ENCODE measurements around the gene ACSL5.

The ACSL5 gene, protein sequence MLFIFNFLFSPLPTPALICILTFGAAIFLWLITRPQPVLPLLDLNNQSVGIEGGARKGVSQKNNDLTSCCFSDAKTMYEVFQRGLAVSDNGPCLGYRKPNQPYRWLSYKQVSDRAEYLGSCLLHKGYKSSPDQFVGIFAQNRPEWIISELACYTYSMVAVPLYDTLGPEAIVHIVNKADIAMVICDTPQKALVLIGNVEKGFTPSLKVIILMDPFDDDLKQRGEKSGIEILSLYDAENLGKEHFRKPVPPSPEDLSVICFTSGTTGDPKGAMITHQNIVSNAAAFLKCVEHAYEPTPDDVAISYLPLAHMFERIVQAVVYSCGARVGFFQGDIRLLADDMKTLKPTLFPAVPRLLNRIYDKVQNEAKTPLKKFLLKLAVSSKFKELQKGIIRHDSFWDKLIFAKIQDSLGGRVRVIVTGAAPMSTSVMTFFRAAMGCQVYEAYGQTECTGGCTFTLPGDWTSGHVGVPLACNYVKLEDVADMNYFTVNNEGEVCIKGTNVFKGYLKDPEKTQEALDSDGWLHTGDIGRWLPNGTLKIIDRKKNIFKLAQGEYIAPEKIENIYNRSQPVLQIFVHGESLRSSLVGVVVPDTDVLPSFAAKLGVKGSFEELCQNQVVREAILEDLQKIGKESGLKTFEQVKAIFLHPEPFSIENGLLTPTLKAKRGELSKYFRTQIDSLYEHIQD

DNA sequence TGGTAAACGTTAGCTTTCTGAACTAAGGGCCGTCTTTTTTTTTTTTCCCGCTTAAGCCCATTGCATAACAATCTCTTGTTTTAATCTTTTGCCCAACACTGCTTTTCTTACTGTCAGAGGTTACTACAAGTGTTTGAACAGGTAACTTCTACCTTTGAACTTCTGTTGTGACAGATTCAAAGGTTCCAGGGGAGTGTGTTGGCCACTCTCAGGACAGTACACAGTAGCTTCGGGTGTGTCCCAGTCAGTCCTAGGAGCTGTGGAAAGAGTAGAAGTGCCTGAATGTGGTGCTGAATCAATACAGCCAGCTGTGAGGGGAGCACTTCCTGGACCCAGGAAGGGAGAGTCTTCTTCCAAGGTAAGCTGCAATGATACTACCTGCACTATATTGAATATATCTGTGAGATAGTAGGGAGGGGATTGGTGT is at the start of gene ACSL5:
Gene ACSL5 (plus strand): TSS at position 205 of the 427 bp plus-strand sequence. CDS start 20,831 bp downstream, outside the sequence.
- no peak for DNase-seq

DNA sequence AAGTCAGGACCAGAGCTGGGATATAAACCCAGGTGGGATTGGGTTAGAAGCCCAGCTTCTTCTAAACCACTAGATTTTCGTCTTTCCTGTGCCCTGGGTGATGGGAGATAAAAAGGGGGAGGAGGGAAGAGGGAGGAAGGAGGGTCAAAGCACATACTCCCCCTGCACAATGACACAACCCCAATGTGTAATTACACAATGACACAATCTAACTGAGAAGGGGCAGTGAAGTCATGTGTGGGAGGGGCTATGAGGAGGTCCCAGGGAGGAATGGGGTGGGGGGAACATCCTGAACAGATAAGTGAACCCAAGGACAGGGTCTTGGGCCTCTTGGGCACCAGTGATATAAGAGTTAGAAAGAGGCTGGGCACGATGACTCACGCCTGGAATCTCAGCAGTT is 46.2 kb upstream of the ACSL5 start:
- DNase-seq = no peak

DNA sequence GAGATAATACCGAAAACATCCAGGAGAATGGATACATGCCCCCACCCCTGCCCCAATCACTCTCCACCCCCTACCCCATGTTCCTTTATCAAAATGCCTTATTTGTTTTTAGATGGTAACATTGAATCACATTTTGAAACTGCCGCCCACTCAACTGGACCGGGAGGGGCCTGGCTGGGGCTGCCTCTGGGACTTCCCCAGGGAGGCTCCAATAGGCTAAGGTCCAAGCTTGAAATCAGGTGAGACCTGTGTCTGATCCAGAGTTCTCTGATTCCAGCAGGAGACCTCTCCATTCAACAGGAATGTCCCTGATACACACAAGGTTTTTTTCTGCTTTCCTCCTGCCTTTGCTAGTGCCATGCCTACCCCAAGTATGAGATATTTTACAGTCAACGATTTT is 43.8 kb upstream of the ACSL5 start:
- DNase-seq = no peak

DNA sequence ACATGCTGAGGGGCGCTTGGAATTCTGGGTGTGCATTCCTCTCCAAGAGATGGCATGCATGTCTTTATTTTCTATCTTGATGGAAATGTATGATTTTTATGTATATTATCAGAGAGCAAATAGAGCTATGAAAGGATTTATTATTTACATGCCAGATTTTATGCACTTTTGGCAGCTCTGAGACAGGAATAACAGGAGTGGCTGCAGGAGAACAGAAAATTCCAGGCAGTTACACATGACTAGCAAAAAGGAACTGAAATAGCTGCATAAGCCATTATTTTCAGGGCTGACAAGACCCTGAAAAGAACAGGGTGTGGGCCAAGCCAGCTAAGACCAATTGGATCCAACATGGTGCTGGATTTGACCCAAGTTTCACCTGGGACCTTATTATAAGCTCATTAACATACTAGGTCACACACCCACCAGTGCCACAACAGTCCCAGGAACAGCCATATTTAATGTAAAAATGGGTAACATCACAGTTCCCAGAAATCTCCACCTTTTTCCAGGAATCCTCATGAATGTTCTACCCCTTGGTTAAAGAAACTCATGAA is 43.2 kb upstream of the ACSL5 start:
- DNase-seq = no peak

DNA sequence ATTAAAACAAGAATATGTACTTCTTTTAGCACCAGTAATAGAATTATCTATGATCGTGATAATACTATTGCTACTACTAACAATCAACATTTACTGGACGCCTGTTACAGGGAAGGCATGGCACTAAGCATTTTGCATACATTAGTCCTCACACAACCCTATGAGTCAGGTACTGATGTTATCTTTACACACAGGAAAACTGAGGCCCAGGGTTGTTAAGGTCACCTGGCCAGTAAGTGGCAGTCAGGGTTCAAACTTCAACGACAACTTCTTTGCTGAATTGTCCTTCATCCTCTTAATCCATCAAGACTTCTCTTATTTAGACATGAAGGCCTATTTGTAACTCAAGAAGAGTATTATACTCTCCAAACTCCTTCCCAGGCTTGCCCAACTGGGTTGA is 41.9 kb upstream of the ACSL5 start:
- no peak for DNase-seq

DNA sequence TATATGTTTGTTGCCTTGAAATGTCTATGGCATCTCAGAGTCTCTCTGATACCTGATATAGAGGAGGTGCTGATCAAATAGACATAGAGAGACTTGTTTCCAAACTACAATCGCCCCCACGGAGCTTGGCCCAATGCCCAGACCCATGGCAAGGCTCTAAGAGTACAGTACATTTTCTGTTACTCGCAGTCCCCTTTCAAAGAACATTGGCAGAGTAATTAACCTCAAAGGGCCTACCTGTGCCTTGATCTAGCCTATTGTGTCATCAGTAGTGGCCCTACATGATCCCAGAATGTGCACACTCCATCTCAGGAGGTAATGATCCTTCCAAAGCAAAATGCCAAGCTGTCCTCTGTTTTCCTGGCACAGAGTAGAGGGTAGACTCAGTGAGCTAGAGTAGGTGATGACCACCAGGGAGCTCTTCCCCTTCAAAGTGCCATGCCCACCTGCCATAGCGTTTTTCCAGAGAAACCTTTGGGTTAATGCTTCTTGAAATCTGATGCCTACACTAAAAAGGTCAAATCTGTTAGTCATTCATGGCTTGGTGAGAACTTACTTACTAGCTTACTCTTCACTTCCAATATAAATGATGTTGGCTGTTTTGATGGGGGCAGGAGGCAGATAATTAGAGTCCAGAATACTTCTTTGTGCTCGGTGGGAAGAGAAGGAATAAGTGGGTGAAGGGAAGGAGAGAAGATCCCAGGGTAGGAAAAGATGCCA is 41.2 kb upstream of the ACSL5 start:
- DNase-seq = no peak

DNA sequence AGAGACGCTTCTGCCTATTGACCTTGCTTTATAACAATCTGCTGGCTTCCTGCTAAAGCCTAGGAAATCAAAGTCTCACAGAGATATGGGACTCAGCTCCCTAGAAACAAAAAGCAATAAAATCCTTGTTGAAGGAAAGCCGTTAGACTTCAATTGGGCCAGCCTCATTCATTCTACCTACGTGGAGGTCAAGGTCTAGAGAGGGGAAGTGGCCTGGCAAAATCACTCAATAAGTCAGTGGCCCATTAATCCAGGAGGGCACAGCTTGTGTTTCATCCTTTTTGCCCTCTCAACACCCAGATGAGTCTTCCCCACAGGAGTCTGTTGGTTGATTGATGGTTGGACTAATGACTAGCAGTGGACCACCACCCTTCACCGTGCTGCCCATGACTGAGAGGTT is 40.5 kb upstream of the ACSL5 start:
- no peak for DNase-seq

DNA sequence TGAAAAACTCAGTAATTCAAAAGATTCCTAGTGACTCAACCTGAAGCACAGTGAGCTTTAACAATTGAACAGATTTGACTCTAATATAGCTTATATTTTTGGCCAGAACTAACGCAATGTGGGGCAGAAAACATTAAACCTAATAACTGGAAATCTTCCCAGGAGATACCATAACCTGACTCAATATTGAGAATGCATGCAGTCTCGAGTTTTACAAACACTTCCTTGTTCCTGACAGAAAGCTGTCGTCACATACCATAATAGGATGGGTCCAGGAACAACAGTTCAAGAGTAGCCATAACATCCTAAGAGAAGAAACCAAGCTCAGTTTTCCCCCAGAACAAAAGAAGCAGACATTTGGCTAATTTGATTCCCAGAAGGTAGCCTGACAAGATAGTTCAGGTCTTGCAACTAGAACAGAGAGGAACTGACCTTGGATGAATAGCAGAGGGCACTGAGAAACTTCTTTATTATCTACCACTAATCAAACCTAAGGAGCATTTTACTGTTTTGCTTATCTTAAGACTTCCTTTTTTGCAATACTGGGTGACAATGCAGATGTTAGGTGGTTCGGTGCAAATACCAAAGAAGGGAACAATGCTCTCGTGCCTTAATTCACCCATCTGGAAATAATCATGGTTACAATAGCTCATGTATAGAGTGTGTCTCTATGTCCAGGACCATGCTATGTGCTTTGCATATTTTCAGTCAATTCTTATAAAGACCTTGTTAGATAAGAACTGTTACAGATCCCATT is 38.6 kb upstream of the ACSL5 start:
- DNase-seq = no peak

DNA sequence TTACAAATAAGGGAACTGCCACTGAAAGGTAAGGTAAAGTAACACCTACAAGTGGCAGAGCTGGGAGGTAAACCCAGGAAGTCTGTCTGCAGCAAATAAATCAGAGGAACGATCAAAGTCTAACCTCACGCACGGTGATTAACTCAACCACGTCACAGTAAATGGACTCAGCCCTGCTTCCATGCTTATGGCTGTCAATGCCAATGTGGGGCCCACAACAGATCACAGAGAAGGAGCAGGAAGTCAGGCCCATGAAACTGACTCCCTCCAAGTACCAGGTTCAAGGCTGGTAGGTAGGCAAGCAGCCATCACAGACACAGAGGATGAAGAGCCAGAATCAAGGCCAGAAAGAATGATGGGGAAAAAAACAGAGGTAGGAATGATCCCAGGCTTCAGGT is 38.0 kb upstream of the ACSL5 start:
- no peak for DNase-seq

DNA sequence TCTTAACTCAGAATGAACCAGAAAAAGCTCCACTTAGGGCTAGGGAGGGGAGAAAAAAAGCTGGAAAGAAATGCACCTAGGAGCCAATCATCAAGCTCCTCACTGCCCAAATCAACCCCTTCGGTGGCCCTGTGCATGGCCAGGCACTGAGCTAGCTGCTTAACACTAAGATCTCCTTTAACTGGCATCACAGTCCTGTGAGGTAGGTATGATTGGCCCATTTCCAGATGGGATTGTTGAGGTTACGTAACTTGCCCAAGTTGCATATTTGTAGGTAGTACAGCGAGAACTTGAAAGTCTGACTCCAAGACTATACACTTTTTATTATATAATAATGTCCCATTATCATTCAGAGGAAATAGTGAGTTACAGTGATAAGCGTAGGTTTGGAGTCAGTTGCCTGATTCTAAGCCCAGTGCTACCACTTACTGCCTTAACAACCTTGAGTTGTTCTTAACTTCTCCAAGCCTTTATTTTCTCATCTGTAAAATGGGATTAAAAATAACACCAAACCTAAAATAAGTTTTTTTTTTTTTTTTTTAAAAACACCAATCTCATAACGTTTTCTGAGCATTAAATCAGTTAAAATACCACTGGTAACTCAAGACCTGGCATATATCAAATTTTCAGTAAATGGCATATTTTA is 37.2 kb upstream of the ACSL5 start:
- no peak for DNase-seq

DNA sequence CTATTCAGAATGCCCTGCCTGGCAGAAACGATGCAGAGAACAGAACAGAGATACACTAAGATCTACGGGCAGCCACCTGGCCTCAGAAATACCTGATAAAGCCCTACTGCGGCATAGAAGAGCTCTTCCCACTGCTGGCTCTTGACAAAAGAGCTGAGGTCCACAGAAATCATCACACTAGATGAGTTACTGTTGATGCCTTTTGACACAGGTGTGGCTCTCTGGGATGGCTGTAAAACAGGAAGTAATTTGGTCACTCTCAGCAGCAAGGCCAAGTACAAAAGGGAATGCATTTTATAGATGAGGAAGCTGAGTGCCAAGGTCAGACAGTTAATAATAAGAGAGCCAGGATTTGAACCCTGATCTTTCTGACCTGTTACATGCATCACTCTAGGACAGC is 35.0 kb upstream of the ACSL5 start:
- DNase-seq = no peak

DNA sequence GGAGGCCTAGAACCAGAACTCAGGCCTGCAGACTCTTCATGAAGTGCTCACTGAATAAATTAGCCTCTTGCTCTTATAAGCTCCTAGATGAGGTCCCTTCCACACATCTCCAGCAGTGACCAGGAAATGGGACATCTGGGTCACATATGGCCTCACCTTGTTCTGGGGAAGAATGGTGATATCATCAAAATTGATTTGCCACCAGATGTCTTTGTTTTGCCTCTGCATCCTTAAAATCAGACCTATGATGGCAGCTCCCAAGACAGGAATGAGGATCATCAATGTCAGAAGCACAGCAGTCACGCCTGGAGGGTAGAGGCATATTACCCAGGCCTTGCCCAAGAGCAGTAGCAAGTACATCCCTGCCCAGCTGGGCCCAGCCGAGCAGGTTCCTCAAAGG is 33.3 kb upstream of the ACSL5 start:
- DNase-seq = no peak

DNA sequence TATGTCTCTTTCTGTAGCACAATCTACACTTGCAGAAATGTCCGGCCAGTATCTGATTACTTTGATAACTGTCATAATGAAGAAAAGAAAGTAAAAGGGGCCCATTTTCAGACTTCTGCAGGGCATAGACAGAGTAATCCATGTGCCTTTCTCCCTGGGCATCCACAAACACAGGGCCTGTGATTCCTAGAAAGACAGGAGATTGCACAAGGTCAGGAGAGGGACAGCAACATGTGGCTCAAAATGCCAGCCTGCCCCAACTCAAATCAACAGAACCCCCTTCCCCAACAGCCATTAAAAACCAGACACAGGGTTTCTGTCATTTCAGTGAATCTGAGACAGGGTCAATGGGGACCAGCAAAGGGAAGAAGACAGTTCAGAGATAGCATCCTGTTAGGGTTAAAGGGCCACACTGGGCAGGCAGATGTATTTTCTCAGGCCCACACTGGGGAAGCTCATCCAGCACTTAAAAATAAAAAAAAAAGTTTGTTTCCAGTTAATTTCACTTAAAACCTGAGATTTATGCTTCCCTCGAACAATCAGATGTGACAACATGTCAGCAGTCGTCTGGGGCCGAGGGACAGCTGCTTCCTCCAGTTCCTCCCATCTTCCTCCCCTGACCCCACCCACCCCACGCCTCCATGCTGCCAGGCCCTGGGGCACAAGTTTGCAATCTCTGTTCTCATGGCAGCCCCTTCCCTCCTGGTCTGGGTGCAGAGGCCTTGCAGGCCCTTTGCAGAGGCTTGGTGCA is 30.7 kb upstream of the ACSL5 start:
- DNase-seq = no peak

DNA sequence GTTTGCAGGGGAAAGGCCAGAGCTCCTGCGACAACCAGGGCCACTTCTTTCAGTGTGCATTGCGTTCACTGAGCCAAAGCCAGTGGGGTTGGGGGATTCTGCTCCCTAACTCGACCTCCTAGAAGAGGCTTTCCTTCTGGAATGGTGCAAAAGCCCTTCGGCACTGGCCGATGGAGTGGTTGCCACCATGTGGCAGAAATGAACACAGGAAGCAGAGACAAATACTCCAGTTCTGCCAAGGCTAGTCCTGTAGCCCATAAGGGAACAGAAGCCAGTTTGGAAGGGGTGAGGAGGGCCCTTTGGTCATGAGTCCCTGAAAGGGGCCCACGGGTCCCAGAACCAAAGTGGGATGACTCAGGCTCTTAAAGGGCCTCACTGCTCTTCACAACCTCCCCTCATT is 29.7 kb upstream of the ACSL5 start:
- DNase-seq = no peak

DNA sequence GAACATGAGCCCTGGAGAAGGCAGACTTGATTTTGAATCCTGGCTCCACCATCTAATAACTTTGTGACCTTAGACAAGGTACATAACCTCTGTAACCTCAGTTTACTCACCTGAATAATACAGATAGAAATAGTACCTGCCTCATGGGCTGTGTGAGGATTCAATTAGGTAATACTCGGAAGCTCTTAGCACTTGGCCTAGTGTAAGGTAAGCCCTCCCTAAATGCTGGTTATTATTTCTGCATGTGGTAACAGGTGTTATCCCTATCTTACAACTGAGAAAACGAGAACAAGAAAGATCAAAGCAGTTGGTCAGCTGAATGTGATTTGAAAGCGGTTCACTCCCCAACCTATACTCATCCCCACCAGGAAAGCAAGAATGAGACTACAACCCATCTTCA is 28.7 kb upstream of the ACSL5 start:
- no peak for DNase-seq

DNA sequence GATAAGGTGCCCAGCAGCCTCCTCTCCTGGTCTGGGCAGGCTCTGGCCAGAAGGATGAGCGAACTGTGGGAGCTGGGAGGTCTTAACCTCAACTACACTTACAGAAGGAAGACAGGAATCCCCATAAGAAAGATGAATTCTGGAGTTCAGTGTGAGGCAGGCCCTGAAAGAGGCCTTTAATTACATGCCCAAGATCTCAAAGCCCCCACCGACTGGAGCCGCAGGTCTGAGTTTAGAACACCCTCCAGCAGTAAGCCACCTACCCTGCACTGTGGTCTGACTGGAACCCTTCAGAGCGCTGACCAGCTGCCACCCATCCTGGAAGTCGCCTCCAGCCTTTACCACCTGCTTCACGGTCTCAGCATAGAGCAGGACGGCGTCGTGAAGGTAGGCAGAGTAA is 28.2 kb upstream of the ACSL5 start:
- DNase-seq = no peak

DNA sequence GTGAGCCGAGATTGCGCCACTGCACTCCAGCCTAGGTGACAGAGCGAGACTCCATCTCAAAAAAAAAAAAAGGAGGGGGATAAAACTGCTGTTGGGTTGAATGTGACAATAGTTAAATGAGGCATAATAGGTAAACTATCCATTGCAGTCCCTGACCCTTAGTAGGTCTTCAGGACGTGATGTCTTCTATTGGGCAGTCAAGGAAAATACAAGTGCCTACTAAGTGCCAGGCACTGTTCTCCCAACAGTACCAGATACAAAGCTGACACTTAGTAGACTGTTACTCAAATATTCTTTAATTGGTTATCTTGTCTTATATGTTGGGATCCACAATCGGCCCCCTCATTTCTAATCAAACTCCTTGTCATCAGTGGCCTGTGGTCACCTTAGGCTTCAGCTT is 27.1 kb upstream of the ACSL5 start:
- no peak for DNase-seq

DNA sequence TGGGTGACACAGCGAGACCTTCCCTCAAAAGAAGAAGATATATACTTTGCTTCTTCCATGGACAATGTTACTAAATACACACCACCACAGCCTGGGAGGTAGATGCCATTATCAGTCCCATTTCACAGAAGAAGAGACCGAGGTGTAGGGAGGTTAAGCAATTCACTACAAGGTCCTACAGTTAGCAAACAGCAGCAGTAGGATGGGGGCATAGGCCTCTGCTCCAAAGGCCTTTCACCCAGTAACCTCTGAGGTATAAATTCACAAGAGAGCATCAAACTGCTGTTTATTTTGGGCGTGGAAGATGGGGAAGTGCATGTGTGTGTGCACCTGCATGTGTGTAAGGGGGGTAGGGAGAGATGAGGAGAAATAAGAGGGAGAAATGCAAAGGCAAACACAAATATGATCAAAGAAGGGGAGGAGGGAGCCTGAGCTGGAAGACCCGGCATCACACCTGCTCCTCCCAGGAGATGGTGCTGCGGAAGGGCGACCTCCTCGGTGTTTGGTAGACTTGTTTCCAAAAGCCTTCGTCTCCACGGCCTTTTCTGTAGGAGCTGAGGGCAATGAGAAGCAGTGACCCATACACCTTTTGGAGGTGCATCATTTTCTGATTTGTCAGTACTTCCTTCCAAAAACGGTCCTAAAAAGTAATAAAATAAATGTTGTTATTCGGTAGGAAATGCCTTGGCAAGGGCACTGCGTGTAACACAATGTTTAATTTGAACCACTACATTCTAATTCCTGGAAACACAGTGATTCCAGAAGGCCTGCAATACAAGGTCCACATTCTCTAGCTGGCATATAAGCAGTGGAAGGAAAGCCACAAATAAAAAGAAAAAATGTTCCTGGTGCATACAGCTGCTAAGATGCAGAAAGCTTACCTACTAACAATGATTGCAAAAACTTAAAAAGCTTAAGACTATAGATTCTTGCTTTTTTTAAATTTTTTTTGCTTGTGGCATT is 25.9 kb upstream of the ACSL5 start:
- no peak for DNase-seq

DNA sequence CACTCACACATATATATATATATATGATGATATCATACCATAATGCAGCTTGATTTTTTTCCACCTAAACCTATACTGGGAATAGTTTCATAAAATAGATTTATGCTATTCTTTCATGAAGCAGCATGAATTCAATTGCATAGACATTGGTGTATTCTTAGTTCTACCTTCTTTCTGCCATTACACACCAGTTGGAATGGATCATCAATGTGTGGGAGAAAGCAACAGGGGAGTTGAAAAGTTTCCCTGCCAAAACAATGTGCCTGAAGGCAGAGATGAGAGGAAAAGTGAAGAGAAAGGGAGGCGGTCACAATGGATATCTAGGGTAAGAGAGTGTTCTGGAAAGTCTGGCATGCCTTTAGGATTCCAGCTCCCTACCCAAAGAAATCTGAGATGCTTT is 25.2 kb upstream of the ACSL5 start:
- DNase-seq = no peak

DNA sequence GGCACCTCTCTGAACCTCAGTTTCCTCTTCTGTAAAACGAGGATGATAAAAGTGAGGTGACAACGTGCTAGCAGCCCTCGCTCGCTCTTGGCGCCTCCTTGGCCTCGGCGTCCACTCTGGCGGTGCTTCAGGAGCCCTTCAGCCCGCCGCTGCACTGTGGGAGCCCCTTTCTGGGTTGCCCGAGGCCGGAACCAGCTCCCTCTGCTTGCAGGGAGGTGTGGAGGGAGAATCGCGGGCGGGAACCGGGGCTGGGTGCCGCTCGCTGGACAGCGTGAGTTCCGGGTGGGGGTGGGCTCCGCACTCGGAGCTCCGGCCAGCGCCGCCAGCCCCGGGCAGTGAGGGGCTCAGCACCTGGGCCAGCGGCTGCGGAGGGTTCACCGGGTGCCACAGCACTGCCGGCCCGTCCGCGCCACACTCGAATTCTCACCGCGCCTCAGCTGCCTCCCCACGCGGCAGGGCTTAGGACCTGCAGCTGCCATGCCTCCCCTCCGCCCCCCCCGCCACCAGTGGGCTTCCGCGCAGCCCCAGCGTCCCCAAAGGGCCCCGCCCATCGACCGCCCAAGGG is 24.3 kb upstream of the ACSL5 start:
- DNase-seq = no peak
